GM13976 (cell line): Measurements from ENCODE around the gene CAMK1D.

ENCODE experiments used
- DNase-seq: peaks from one replicate; pipeline ENCODE4 v3.0.0; 2012; ENCODE audit warnings: low spot score
- in situ Hi-C: fragments of 300-500 bp; cut with MboI; formaldehyde crosslinking; loops from one replicate; pipeline ENCODE4 v1.12.0; 2022; ENCODE audit warnings: low sequenced_read_pairs, mixed read lengths, inconsistent platforms; ENCODE audit not compliant: unreplicated experiment
- TF ChIP-seq, protein P1 (sequence below): IDR thresholded peaks from 2 replicates; pipeline ENCODE4 v1.5.1; 2012; ENCODE audit warnings: borderline replicate concordance, mild to moderate bottlenecking; ENCODE audit not compliant: insufficient read depth; ENCODE audit errors: extremely low read depth, missing control alignments, control extremely low read depth

The CAMK1D gene

DNA sequence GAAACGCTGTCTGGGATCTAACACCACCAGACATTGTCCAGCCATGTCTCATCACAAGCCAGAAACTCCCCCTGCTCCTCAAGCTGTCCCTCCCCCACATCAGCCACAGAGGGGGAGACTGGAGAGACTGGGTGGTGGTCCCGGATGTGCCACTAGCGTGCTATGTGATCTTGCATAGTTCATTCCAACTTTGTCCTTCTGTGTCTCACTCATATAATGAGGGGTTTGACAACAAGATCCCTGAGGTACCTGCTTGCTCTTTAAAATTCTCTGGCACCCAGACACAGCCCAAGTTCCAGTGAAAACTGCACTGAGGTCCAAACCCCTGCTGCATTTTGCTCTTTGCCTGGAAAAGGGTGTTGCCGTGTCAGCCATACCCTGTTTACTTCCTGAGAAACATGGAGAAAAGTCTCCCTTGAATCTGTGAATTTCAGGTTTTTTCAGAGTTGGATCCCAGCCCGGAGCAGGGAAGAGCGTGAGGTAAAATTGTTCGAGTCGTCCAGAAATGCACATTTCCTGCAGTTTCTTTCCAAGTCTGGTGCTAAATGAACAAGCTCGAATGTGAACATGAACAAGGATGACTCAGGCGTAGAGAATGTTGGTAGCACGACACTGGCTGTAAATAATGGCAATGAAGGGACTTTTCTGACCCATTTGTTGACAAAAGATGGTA, 495.6 kb downstream of the CAMK1D start:
- no peak for DNase-seq
- in situ Hi-C loops, result no loop called here

DNA sequence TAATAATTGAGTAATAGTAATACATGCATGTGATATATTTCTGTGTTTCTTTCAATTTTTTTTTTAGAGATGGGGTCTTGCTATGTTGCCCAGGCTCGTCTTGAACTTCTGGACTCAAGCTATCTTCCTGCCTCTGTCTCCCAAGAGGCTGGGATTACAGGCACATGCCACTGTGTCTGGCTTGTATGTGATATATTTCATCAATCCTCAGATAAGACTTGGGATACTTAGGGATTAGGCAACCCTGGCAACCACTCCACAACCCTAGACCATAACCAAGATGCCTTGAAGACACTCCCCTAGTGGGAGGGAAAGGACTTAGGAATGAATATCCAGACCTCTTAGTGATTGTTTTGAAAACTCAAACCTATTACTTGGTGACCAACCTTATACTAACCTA, 497.4 kb downstream of the CAMK1D start:
- no peak for DNase-seq
- TF ChIP-seq, protein P1, sequence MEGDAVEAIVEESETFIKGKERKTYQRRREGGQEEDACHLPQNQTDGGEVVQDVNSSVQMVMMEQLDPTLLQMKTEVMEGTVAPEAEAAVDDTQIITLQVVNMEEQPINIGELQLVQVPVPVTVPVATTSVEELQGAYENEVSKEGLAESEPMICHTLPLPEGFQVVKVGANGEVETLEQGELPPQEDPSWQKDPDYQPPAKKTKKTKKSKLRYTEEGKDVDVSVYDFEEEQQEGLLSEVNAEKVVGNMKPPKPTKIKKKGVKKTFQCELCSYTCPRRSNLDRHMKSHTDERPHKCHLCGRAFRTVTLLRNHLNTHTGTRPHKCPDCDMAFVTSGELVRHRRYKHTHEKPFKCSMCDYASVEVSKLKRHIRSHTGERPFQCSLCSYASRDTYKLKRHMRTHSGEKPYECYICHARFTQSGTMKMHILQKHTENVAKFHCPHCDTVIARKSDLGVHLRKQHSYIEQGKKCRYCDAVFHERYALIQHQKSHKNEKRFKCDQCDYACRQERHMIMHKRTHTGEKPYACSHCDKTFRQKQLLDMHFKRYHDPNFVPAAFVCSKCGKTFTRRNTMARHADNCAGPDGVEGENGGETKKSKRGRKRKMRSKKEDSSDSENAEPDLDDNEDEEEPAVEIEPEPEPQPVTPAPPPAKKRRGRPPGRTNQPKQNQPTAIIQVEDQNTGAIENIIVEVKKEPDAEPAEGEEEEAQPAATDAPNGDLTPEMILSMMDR, result no peak
- in situ Hi-C loops, result no loop called here

More for the DNA sequence above, 495.6 kb downstream of the CAMK1D start:
- TF ChIP-seq, protein P1, result no peak

DNA sequence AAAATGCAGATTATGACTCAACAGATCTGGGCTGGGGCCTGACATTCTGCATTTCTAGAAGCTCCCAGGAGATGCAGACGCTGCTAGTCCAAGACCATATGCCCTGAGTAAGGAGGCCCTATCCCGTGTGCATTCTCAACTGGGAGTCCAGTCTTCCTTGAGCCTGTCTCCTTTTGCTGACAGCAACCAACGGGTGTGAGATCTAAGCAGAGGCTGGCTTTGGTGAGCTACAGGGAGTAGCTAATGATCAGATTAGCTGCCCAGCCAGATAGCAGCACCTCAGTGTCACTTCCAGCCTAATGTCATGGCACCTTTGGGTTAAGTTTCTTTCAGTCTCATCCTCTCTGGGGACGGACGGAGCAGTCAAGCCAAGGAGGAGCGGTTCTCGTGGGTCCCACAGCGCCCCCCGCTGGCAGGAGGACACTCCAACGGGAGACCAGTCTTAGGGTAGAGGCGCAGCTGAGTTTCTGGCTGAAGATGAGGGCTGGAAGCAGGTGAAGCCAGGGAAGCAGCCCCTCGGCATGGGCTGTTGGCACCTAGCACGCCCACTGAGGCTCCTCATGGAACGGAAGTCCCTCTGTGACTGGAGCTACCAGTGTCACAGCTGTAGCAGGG, 498.1 kb downstream of the CAMK1D start:
- in situ Hi-C loops, result no loop called here
- DNase-seq, result no peak
- TF ChIP-seq, protein P1, result no peak

DNA sequence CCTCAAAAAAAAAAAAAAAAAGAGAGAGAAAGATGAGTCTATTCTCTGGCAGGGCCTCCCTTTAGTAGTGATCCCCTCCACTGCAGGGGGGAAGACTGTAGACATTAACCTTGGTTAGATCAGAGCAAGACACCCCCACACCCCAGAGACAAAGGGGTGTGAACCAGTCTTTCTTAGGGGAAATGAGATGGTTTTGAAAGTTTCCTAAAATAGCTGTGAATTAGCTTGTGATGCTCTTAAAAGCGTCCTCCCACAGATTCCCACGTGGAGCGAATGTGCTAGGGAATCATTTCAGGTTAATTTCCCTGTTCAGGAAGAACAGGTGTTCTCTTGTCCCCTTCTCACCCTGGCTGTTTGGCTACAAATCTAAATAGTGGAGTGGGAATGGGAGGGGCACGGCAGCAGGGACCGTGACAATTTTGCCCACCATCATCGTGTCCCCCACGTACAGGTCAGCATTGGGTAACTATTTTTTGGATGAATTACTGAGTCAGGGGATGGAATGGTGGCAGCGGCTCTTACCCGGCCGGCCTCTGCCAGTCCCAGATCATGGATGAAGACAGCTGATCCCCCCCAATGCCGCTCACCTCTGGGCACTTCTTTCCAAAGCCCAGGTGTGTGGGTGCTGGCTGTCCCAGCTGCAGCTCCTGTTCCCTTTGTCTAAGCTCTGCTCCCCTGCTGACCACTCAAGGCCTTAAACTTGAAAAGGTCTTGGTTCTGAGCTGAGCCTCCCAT, 499.3 kb downstream of the CAMK1D start:
- TF ChIP-seq, protein P1, result no peak
- peak; percentile 55 for DNase-seq
- in situ Hi-C loops, result no loop called here

DNA sequence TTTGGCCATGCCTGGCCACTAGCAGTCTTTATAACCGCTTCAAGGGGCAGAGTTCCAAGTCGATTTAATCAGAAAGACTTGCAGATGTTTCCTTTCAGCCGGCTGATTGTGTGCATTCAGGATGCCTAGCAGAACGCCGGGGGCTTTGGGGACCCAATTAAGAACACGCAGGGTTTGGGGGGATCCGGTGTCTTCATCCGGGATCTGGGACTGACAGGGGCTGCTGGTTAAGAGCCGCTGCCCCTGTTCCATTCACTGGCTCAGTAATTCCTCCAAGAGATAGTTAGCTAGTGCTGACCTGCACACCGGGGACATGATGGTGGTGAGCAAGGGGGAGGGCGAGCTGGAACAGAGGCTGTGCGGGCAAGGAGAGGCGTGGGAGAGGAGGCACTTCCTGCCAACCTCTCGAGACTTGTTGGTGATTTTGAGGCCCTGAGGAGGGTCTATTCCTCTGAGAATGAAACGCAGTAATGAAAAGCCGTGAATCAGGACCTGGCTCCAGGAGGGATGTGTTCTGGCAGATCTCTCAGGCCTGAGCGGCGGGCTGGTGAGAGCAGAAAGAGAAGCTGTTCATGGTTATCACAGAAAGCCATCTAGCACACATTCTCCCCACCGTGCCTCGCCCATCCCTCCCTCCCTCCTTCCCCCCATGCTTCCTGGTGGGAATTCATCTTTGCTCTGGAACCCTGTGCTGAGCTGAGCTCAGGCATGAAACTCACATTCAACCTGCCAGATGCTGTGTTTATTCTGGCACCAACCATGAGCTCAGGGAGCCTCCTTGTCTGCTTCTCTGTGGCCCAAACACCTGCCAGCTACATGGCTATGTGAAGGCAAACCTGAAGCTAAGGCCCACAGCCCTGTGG, 500.2 kb downstream of the CAMK1D start:
- in situ Hi-C loops, result no loop called here
- TF ChIP-seq, protein P1, result no peak
- DNase-seq, result no peak

DNA sequence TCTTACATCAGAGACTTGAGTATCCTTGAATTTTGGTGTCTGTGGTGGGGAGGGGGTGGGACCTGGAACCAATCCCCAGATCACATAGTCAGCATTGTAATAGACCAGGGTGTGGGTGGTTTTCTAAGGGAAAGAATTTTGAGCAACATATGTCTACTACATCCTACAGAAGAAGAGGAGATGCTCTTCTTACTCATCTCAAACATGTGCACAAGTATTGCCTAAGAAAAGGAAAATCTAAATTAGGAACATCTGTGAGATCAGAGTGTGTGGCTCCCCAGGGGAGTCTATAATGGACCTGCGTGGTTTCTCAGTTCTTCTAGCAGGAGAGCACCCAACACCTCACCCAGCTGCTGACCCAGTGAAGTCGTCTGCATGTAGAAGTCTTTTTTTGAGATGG, 503.3 kb downstream of the CAMK1D start:
- DNase-seq, result no peak
- TF ChIP-seq, protein P1, result no peak
- in situ Hi-C loops, result no loop called here
